ENCODE data around the gene CDS2.

CDS2 gene

GRCh38 chr20:5211803-5212714 lies 85.3 kb downstream of the CDS2 start:
- DNase-seq, result no peak

GRCh38 chr20:5212907-5213487 lies 86.2 kb downstream of the CDS2 start:
- no peak for DNase-seq

GRCh38 chr20:5214826-5215225 lies 88.0 kb downstream of the CDS2 start:
- no peak for DNase-seq

- DNase-seq, result no peak
Observed at GRCh38 chr20:5215672-5216304, 89.0 kb downstream of the CDS2 start.

- no peak for DNase-seq
Observed at GRCh38 chr20:5216663-5217062, 89.9 kb downstream of the CDS2 start.

GRCh38 chr20:5217616-5218015 lies 90.8 kb downstream of the CDS2 start:
- DNase-seq, result no peak

GRCh38 chr20:5220321-5221060 lies 93.7 kb downstream of the CDS2 start:
- DNase-seq, result no peak

GRCh38 chr20:5221061-5221430 lies 94.2 kb downstream of the CDS2 start:
- DNase-seq, result no peak

GRCh38 chr20:5222919-5223634 lies 96.3 kb downstream of the CDS2 start:
- no peak for DNase-seq

- no peak for DNase-seq
Observed at GRCh38 chr20:5230544-5230943, 103.7 kb downstream of the CDS2 start.

GRCh38 chr20:5234158-5234557 lies 107.3 kb downstream of the CDS2 start:
- no peak for DNase-seq

- DNase-seq, result no peak
Observed at GRCh38 chr20:5234978-5235377, 108.2 kb downstream of the CDS2 start.
